H1 (cell line): Measurements from ENCODE around the gene PTPRE. TPM values are rescaled to one million over a fixed set of nuclear protein-coding genes. Genes with fewer than 3 reads are reported as not detected.

Experiments
- CTCF ChIA-PET: fragments of 300-600 bp; sonication (Branson Sonifier 250); formaldehyde crosslinking; loops from one replicate; lab custom pipeline; 2021; ENCODE audit not compliant: partially characterized antibody; lab: Charles Lee
- POLR2A ChIA-PET: fragments of 300-600 bp; sonication (Branson Sonifier 250); formaldehyde crosslinking; loops from one replicate; lab custom pipeline; 2021; ENCODE audit warnings: inconsistent platforms; ENCODE audit not compliant: partially characterized antibody; lab: Charles Lee
- DNase-seq, 2 experiments: peaks; one replicate each; pipeline versions ENCODE4 v3.0.0 to v3.0.0-alpha.2; 2010 to 2022; ENCODE audit warnings: low spot score in 2 of 2, low read depth in 1 of 2, mixed read lengths in 1 of 2
- FAIRE-seq: peaks from 2 replicates; lab custom pipeline; 2011; peaks lifted over from hg19 to GRCh38; lab: Jason Lieb, UNC
- H2AFZ ChIP-seq: 2 replicates; pipeline ENCODE4 v1.8.1; 2012; ENCODE audit warnings: low read length, inconsistent platforms
- H2AK5ac ChIP-seq: 2 replicates; pipeline ENCODE4 v1.6.1; 2013; ENCODE audit warnings: low read depth, low read length
- H2BK120ac ChIP-seq: replicated peaks from 2 replicates; pipeline ENCODE3; 2013; ENCODE audit warnings: low read depth, low read length, inconsistent platforms
- H2BK12ac ChIP-seq: 2 replicates; pipeline ENCODE4 v1.6.1; 2013; ENCODE audit warnings: low read depth, low read length
- H2BK15ac ChIP-seq: 2 replicates; pipeline ENCODE4 v1.6.1; 2013; ENCODE audit warnings: low read length
- H2BK20ac ChIP-seq: 2 replicates; pipeline ENCODE4 v1.6.1; 2013; ENCODE audit warnings: low read length
- H2BK5ac ChIP-seq: 2 replicates; pipeline ENCODE4 v1.6.1; 2013; ENCODE audit warnings: low read depth, low read length
- H3K14ac ChIP-seq: 2 replicates; pipeline ENCODE4 v1.6.1; 2013; ENCODE audit warnings: inconsistent platforms; ENCODE audit not compliant: insufficient read length
- H3K18ac ChIP-seq: 2 replicates; pipeline ENCODE4 v1.6.1; 2013; ENCODE audit warnings: low read length; ENCODE audit errors: extremely low read depth
- H3K23ac ChIP-seq: 2 replicates; pipeline ENCODE4 v1.6.1; 2013; ENCODE audit warnings: inconsistent platforms; ENCODE audit not compliant: insufficient read length
- H3K23me2 ChIP-seq: 2 replicates; pipeline ENCODE4 v1.6.1; 2013; ENCODE audit warnings: low read depth, low read length
- H3K27ac ChIP-seq: 2 replicates; pipeline ENCODE4 v1.6.1; 2011; ENCODE audit warnings: low read depth, low read length, inconsistent platforms
- H3K27me3 ChIP-seq, 4 experiments: replicated peaks in 1 of 4; 1 replicate in 1 of 4; 2 replicates in 3 of 4; pipeline versions ENCODE4 v1.6.1 to v1.8.1; 2011 to 2013; ENCODE audit warnings: low read length in 3 of 4, mild to moderate bottlenecking in 3 of 4, inconsistent platforms in 2 of 4, mixed read lengths in 2 of 4, moderate library complexity in 1 of 4; ENCODE audit not compliant: control insufficient read depth in 3 of 4, insufficient read depth in 3 of 4; ENCODE audit errors: extremely low read depth in 1 of 4
- H3K36me3 ChIP-seq, 4 experiments: 2 replicates each; pipeline versions ENCODE4 v1.6.1 to v1.8.1; 2011 to 2013; ENCODE audit warnings: mild to moderate bottlenecking in 4 of 4, low read length in 3 of 4, moderate library complexity in 2 of 4, control low read depth in 1 of 4, inconsistent platforms in 1 of 4; ENCODE audit not compliant: insufficient read depth in 4 of 4, control insufficient read depth in 2 of 4
- H3K4ac ChIP-seq: replicated peaks from 2 replicates; pipeline ENCODE3; 2013; ENCODE audit warnings: low read length, low read depth, mixed read lengths, inconsistent platforms; ENCODE audit not compliant: insufficient read length
- H3K4me1 ChIP-seq, 4 experiments: replicated peaks in 1 of 4; 1 replicate in 1 of 4; 2 replicates in 3 of 4; pipeline versions ENCODE4 v1.6.1 to v1.8.1; 2011 to 2013; ENCODE audit warnings: low read length in 3 of 4, inconsistent platforms in 2 of 4, mixed read lengths in 1 of 4; ENCODE audit not compliant: insufficient read depth in 4 of 4, control insufficient read depth in 3 of 4
- H3K4me2 ChIP-seq, 2 experiments: 2 replicates each; pipeline versions ENCODE4 v1.6.1 to v1.8.1; 2011 to 2013; ENCODE audit warnings: low read depth in 2 of 2, low read length in 2 of 2, control low read depth in 1 of 2, inconsistent platforms in 1 of 2, mild to moderate bottlenecking in 1 of 2; ENCODE audit not compliant: insufficient read depth in 1 of 2
- H3K4me3 ChIP-seq, 4 experiments: fragments of 200-600, 300-600 bp in 1 of 4; sonication (generic), shearing (Covaris generic), sonication (Bioruptor Twin) in 1 of 4; 2 replicates each; pipeline versions ENCODE4 v1.5.1 to v1.8.1; 2011 to 2016; ENCODE audit warnings: low read length in 4 of 4, low read depth in 3 of 4, control low read depth in 2 of 4, inconsistent platforms in 2 of 4, mild to moderate bottlenecking in 2 of 4, mixed read lengths in 1 of 4, moderate library complexity in 1 of 4; ENCODE audit not compliant: insufficient read depth in 2 of 4; ENCODE audit errors: extremely low read depth in 1 of 4
- H3K56ac ChIP-seq: replicated peaks from 2 replicates; pipeline ENCODE3; 2013; ENCODE audit warnings: low read depth, mild to moderate bottlenecking, mixed read lengths, low read length, inconsistent platforms; ENCODE audit not compliant: insufficient read length
- H3K79me1 ChIP-seq: 2 replicates; pipeline ENCODE4 v1.6.1; 2013; ENCODE audit warnings: low read depth, low read length, control low read depth
- H3K79me2 ChIP-seq, 2 experiments: 2 replicates each; pipeline versions ENCODE4 v1.6.1 to v1.8.1; 2012 to 2013; ENCODE audit warnings: low read length in 2 of 2, mild to moderate bottlenecking in 2 of 2, inconsistent platforms in 1 of 2; ENCODE audit not compliant: insufficient read depth in 2 of 2, control insufficient read depth in 1 of 2
- H3K9ac ChIP-seq, 4 experiments: replicated peaks in 1 of 4; 1 replicate in 1 of 4; 2 replicates in 3 of 4; pipeline versions ENCODE4 v1.6.1 to v1.8.1; 2011 to 2013; ENCODE audit warnings: low read depth in 3 of 4, low read length in 3 of 4, control low read depth in 2 of 4, mild to moderate bottlenecking in 2 of 4, moderate library complexity in 2 of 4, inconsistent platforms in 1 of 4; ENCODE audit errors: extremely low read depth in 1 of 4
- H3K9me3 ChIP-seq, 2 experiments: 2 replicates each; pipeline versions ENCODE4 v1.6.1 to v1.8.1; 2012 to 2013; ENCODE audit warnings: mild to moderate bottlenecking in 2 of 2, moderate library complexity in 2 of 2, control low read depth in 1 of 2, inconsistent platforms in 1 of 2, low read depth in 1 of 2, low read length in 1 of 2, mixed read lengths in 1 of 2; ENCODE audit not compliant: insufficient read depth in 2 of 2
- H4K20me1 ChIP-seq, 2 experiments: replicated peaks in 1 of 2; 2 replicates each; pipeline versions ENCODE3 to v1.8.1; 2011 to 2013; ENCODE audit warnings: inconsistent platforms in 2 of 2, low read length in 2 of 2, mild to moderate bottlenecking in 1 of 2; ENCODE audit not compliant: insufficient read depth in 2 of 2, control insufficient read depth in 1 of 2
- H4K5ac ChIP-seq: 2 replicates; pipeline ENCODE4 v1.6.1; 2013; ENCODE audit warnings: low read length, low read depth, mixed read lengths, inconsistent platforms; ENCODE audit not compliant: insufficient read length
- H4K8ac ChIP-seq: 2 replicates; pipeline ENCODE4 v1.8.0; 2013; ENCODE audit warnings: mild to moderate bottlenecking, moderate library complexity, low read length, inconsistent platforms; ENCODE audit not compliant: insufficient read depth; ENCODE audit errors: extremely low read depth
- H4K91ac ChIP-seq: replicated peaks from 2 replicates; pipeline ENCODE3; 2013; ENCODE audit warnings: low read length, mixed read lengths, inconsistent platforms; ENCODE audit not compliant: insufficient read length
- CREB1 ChIP-seq: IDR thresholded peaks from 2 replicates; pipeline ENCODE4 v1.6.1; 2012; ENCODE audit warnings: inconsistent platforms
- E2F6 ChIP-seq: IDR thresholded peaks from 2 replicates; pipeline ENCODE4 v1.6.1; 2012; ENCODE audit warnings: inconsistent platforms
- JUN ChIP-seq: IDR thresholded peaks from 2 replicates; pipeline ENCODE4 v1.6.1; 2011; ENCODE audit warnings: low read depth, mild to moderate bottlenecking, improper control_type of control experiment, low read length
- JUND ChIP-seq: IDR thresholded peaks from 2 replicates; pipeline ENCODE4 v1.6.1; 2011; ENCODE audit warnings: mild to moderate bottlenecking, improper control_type of control experiment, low read length
- TCF12 ChIP-seq: IDR thresholded peaks from 2 replicates; pipeline ENCODE4 v1.6.1; 2011; ENCODE audit warnings: low read depth, mild to moderate bottlenecking, low read length
- WGBS, 2 experiments: shearing (Covaris generic) in 1 of 2; methylation state at CpG; one replicate each; pipeline versions ENCODE4 v1.1.6 to v1.1.7; 2013 to 2015; ENCODE audit warnings: low lambda C conversion rate in 2 of 2, mixed read lengths in 2 of 2, inconsistent platforms in 1 of 2, low coverage in 1 of 2, missing lambda C conversion rate in 1 of 2; ENCODE audit not compliant: insufficient replicate concordance in 2 of 2, insufficient coverage in 1 of 2, insufficient read length in 1 of 2; ENCODE audit errors: extremely low coverage in 1 of 2, missing lambda C conversion rate in 1 of 2; 5-methylcytosine and 5-hydroxymethylcytosine counted together
- polyA plus RNA-seq, 7 experiments: library from polyadenylated mRNA; depleted of rRNA in 3 of 7; stranded (reverse) in 5 of 7; unstranded in 2 of 7; fragments of >200 nt in 5 of 7; fragments of 200-250 nt in 2 of 7; gene quantifications; 1 replicate in 5 of 7; 2 replicates in 1 of 7; 4 replicates in 1 of 7; pipeline versions ENCODE4 v1.2.1 to v1.2.3, GENCODE V29; 2011 to 2013; ENCODE audit warnings: missing spikeins in 2 of 7, mixed read lengths in 2 of 7
- total RNA-seq: library from RNA; stranded (reverse); fragmentation: NEBNext Ultra II Directional; extraction: Animal tissue kit (Norgen Biotek cat#: 25700); gene quantifications from 2 replicates; pipeline ENCODE4 v1.2.1, GENCODE V29; 2021
- TF ChIP-seq, protein P1 (sequence below): IDR thresholded peaks from 2 replicates; pipeline ENCODE4 v1.6.1; 2011; ENCODE audit warnings: low read length, improper control_type of control experiment
- TF ChIP-seq, protein P2 (sequence below), 3 experiments: IDR thresholded peaks; 1 replicate in 2 of 3; 2 replicates in 1 of 3; pipeline versions ENCODE4 v1.5.1 to v1.6.1; 2011; ENCODE audit warnings: low read length in 3 of 3, mild to moderate bottlenecking in 3 of 3, inconsistent platforms in 2 of 3, low read depth in 1 of 3, moderate library complexity in 1 of 3; ENCODE audit not compliant: insufficient read depth in 1 of 3; ENCODE audit errors: control extremely low read depth in 1 of 3

PTPRE gene
- total and polyA plus RNA-seq, 2 of the 8 experiments (the other 6 are each of a cell fraction or from before 2014, with no cell fraction given): 0.33 to 0.54 TPM

DNA sequence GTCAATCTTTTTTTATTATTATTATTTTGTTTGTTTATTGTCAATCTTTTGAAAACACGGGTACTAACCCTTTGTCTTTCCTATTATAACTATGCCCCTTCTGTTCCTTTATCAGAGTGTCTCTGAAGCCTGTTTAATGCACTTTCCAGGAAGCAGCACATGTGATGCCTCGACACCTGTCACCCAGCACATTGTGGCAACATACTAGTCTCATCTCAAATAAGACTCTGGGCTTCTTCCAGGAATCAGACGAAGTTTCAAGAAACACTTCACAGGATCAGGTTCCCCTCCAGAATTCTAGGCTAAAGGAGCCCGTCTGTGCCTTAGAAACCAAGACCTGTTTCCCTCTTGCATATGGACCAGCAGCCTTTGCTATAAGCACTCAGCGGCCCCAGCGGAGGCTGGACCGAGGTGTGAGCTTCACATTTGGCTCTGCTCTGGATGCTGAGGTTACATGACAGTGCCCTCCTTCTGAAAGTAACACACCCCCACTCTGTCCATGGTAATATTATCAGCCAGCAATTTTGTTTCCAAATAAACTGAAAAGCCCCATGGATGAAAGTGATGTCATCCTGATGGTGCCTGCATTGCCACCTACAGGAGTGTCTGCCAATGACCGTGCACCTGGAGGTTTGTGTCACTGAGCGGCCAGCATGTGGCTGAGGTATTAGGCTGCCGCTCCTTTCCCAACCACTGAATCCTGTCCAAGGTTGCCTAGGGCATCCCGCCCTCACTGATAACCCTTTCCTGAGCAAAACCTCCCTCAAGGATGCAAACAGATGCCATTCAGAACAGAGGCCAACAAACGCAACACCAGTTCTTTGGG, 181.2 kb downstream of the PTPRE start:
- ChIA-PET POLR2A (no interaction called here), CTCF (interaction anchor here (1.2 to 2.1 kb wide), 3 partner anchors 8 to 19 kb away, joined by 3 to 13 read pairs (median 6); no protein-coding TSS in a partner anchor)
- Histone ChIP-seq H2BK20ac (no peak overlapping the region), H3K56ac (no peak overlapping the region), H2BK12ac (no peak overlapping the region), H3K27me3 (no peaks in the 10 kb centered on the region), H4K91ac (no peak overlapping the region), H3K4me2 (no peak overlapping the region), H3K79me1 (no peaks in the 10 kb centered on the region), H3K9me3 (no peaks in the 10 kb centered on the region), H4K20me1 (no peaks in the 10 kb centered on the region), H3K4ac (no peak overlapping the region), H3K4me3 (no peak overlapping the region), H3K4me1 (peaks cover 8 to 24% (median 12%) of the 10 kb centered on the region in 4 experiments; a peak in 6 of 7 replicates), H3K36me3 (no peaks in the 10 kb centered on the region), H3K23ac (no peak overlapping the region), H2BK15ac (no peak overlapping the region), H3K14ac (no peak overlapping the region), H2BK120ac (no peak overlapping the region), H3K79me2 (no peaks in the 10 kb centered on the region), H4K8ac (no peak overlapping the region), H3K23me2 (no peaks in the 10 kb centered on the region), H2BK5ac (no peak overlapping the region), H3K9ac (no peak overlapping the region), H3K27ac (no peak overlapping the region), H4K5ac (no peak overlapping the region), H2AK5ac (no peak overlapping the region), H2AFZ (no peak overlapping the region), H3K18ac (no peak overlapping the region)
- DNase-seq (no peak), FAIRE-seq (no peak)
- 82% methylated on average over 12 of the region's 12 CpGs; no CpG with 5 or more reads in 1 of the 2 experiments for WGBS, 2 experiments
- TF ChIP-seq, protein P1, sequence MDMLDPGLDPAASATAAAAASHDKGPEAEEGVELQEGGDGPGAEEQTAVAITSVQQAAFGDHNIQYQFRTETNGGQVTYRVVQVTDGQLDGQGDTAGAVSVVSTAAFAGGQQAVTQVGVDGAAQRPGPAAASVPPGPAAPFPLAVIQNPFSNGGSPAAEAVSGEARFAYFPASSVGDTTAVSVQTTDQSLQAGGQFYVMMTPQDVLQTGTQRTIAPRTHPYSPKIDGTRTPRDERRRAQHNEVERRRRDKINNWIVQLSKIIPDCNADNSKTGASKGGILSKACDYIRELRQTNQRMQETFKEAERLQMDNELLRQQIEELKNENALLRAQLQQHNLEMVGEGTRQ: no peak
- TF ChIP-seq JUN (no peak), CREB1 (peak; percentile 51), TCF12 (peak; percentile 14; the same call in 1 of the 2 replicates), E2F6 (peak; percentile 56; the same call in 1 of the 2 replicates), JUND (peak; percentile 71; the same call in 1 of the 2 replicates)
- TF ChIP-seq, protein P2, sequence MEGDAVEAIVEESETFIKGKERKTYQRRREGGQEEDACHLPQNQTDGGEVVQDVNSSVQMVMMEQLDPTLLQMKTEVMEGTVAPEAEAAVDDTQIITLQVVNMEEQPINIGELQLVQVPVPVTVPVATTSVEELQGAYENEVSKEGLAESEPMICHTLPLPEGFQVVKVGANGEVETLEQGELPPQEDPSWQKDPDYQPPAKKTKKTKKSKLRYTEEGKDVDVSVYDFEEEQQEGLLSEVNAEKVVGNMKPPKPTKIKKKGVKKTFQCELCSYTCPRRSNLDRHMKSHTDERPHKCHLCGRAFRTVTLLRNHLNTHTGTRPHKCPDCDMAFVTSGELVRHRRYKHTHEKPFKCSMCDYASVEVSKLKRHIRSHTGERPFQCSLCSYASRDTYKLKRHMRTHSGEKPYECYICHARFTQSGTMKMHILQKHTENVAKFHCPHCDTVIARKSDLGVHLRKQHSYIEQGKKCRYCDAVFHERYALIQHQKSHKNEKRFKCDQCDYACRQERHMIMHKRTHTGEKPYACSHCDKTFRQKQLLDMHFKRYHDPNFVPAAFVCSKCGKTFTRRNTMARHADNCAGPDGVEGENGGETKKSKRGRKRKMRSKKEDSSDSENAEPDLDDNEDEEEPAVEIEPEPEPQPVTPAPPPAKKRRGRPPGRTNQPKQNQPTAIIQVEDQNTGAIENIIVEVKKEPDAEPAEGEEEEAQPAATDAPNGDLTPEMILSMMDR (IDR thresholded peaks at IDR 0.05; ENCODE audit: control extremely low read depth in 1 of 3, insufficient read depth in 1 of 3, low read depth in 1 of 3, low read length in 3 of 3): peak; percentile 45 to 63 (median 60); a peak in 3 of 4 replicates
